K562 (cell line): ENCODE data around the gene KRTAP10-9. TPM values are rescaled to one million over a fixed set of nuclear protein-coding genes. Genes with fewer than 3 reads are reported as not detected.

ENCODE experiments used
- ATAC-seq: fragments of 200-7000 bp; cut with Tn5 transposase; 3 replicates; pipeline ENCODE4 v1.9.1; 2020; ENCODE audit warnings: moderate library complexity
- BruUV-seq: library from RNA; stranded (reverse); fragments of 400-500 nt; replicated peaks from 2 replicates; lab custom pipeline; 2021; lab: Mats Ljungman, UMichigan
- CTCF ChIA-PET: fragments of 300-600 bp; formaldehyde crosslinking; extraction: SDS; loops from one replicate; lab custom pipeline; 2021; ENCODE audit warnings: low intra/inter-chr PET ratio; lab: Yijun Ruan, JAX
- POLR2A ChIA-PET: fragments of 300-600, 350-650 bp; sonication (Branson Sonifier 250); formaldehyde crosslinking; extraction: SDS; loops from one replicate; lab custom pipeline; 2021; ENCODE audit warnings: antibody characterized with exemption, inconsistent platforms; lab: Yijun Ruan, JAX
- DNase-seq, 4 experiments: peaks; one replicate each; pipeline versions ENCODE4 v3.0.0 to v3.0.0-alpha.2; 2011 to 2018; ENCODE audit warnings: low spot score in 3 of 4, mixed read lengths in 3 of 4; ENCODE audit errors: extremely low read depth in 1 of 4
- FAIRE-seq: peaks from 2 replicates; lab custom pipeline; 2011; peaks lifted over from hg19 to GRCh38; lab: Jason Lieb, UNC
- H2AFZ ChIP-seq: 2 replicates; pipeline ENCODE4 v1.6.0; 2011; ENCODE audit warnings: low read depth, low read length, control low read depth, inconsistent platforms
- H3K27ac ChIP-seq: fragments of 200-600 bp; 3 replicates; pipeline ENCODE4 v1.8.0; 2011; ENCODE audit warnings: low read depth, mild to moderate bottlenecking, control low read depth, inconsistent platforms, low read length, moderate library complexity, mixed read lengths; ENCODE audit errors: extremely low read depth
- H3K27me3 ChIP-seq, 2 experiments: fragments of 300-600 bp in 1 of 2; 2 replicates in 1 of 2; 3 replicates in 1 of 2; pipeline versions ENCODE4 v1.6.0 to v1.8.0; 2011; ENCODE audit warnings: inconsistent platforms in 2 of 2, low read length in 2 of 2, mild to moderate bottlenecking in 1 of 2, mixed read lengths in 1 of 2, moderate library complexity in 1 of 2; ENCODE audit not compliant: control insufficient read depth in 2 of 2, insufficient read depth in 2 of 2
- H3K36me3 ChIP-seq: fragments of 300-600 bp; 3 replicates; pipeline ENCODE4 v1.8.0; 2011; ENCODE audit warnings: mild to moderate bottlenecking, low read length, inconsistent platforms; ENCODE audit not compliant: control insufficient read depth, insufficient read depth
- H3K4me1 ChIP-seq, 2 experiments: fragments of 200-600 bp in 1 of 2; replicated peaks in 1 of 2; 2 replicates in 1 of 2; 3 replicates in 1 of 2; pipeline versions ENCODE4 v1.5.1 to v1.8.0; 2011; ENCODE audit warnings: inconsistent platforms in 2 of 2, low read length in 2 of 2, mild to moderate bottlenecking in 1 of 2, mixed read lengths in 1 of 2, moderate library complexity in 1 of 2; ENCODE audit not compliant: control insufficient read depth in 2 of 2, insufficient read depth in 2 of 2
- H3K4me2 ChIP-seq: 2 replicates; pipeline ENCODE4 v1.6.1; 2011; ENCODE audit warnings: low read length, control low read depth, inconsistent platforms, mixed read lengths; ENCODE audit not compliant: insufficient read depth
- H3K4me3 ChIP-seq: fragments of 200-600 bp; sonication (generic), shearing (Covaris generic); 2 replicates; pipeline ENCODE4 v1.5.1; 2016; ENCODE audit warnings: control low read depth, inconsistent platforms
- H3K79me2 ChIP-seq: fragments of 200-600 bp; 3 replicates; pipeline ENCODE4 v1.8.0; 2011; ENCODE audit warnings: low read length, inconsistent platforms; ENCODE audit not compliant: control insufficient read depth, insufficient read depth
- H3K9ac ChIP-seq, 2 experiments: 2 replicates each; pipeline versions ENCODE4 v1.6.0 to v1.6.1; 2011; ENCODE audit warnings: low read depth in 2 of 2, low read length in 2 of 2, control low read depth in 1 of 2, inconsistent platforms in 1 of 2, mild to moderate bottlenecking in 1 of 2, mixed read lengths in 1 of 2; ENCODE audit not compliant: insufficient read depth in 1 of 2
- H3K9me1 ChIP-seq: one replicate; pipeline ENCODE4 v1.6.0; 2011; ENCODE audit warnings: inconsistent platforms, mild to moderate bottlenecking, low read length, moderate library complexity; ENCODE audit not compliant: control insufficient read depth, insufficient read depth
- H3K9me3 ChIP-seq: replicated peaks from 2 replicates; pipeline ENCODE4 v1.5.1; 2011; ENCODE audit warnings: low read depth, low read length, inconsistent platforms; ENCODE audit not compliant: control insufficient read depth, insufficient read depth
- H4K20me1 ChIP-seq: replicated peaks from 2 replicates; pipeline ENCODE4 v1.6.1; 2011; ENCODE audit warnings: low read length, inconsistent platforms, mixed read lengths; ENCODE audit not compliant: control insufficient read depth, insufficient read depth
- NFIC ChIP-seq: fragments of 450-650 bp; IDR thresholded peaks from 2 replicates; pipeline ENCODE4 v1.6.1; 2017; ENCODE audit warnings: mild to moderate bottlenecking, inconsistent platforms
- SP2 ChIP-seq: IDR thresholded peaks from 2 replicates; pipeline ENCODE4 v1.6.1; 2011; ENCODE audit warnings: mild to moderate bottlenecking, low read depth, low read length, moderate library complexity; ENCODE audit not compliant: poor library complexity, severe bottlenecking; ENCODE audit errors: extremely low read depth
- TBP ChIP-seq: optimal IDR thresholded peaks from 2 replicates; pipeline ENCODE3; 2011; ENCODE audit warnings: low read depth, low read length, improper control_type of control experiment
- TFE3 ChIP-seq: fragments of 450-650 bp; formaldehyde crosslinking; IDR thresholded peaks from 2 replicates; pipeline ENCODE4 v1.4.0; 2020; ENCODE audit warnings: mild to moderate bottlenecking, mixed read lengths
- ZNF212 ChIP-seq: fragments of 450-650 bp; formaldehyde crosslinking; IDR thresholded peaks from 2 replicates; pipeline ENCODE4 v1.4.0; 2020; ENCODE audit warnings: mild to moderate bottlenecking
- ZNF507 ChIP-seq: conservative IDR thresholded peaks from 2 replicates; pipeline ENCODE4 v1.6.1; 2017; ENCODE audit warnings: missing genetic modification characterization, missing compliant biosample characterization
- ZNF584 ChIP-seq: fragments of 200-800 bp; sonication (Bioruptor generic); IDR thresholded peaks from 2 replicates; pipeline ENCODE4 v1.6.1; 2016; ENCODE audit warnings: low read depth, mild to moderate bottlenecking, missing genetic modification characterization, missing compliant biosample characterization
- WGBS: fragments of 100-300 bp; shearing (Covaris generic); methylation state at CpG from one replicate; pipeline ENCODE4 v1.1.6; 2016; ENCODE audit warnings: low coverage, mixed read lengths; ENCODE audit not compliant: insufficient coverage; ENCODE audit errors: missing lambda C conversion rate; 5-methylcytosine and 5-hydroxymethylcytosine counted together
- in situ Hi-C: fragments of 300-500 bp; cut with MboI; formaldehyde crosslinking; loops from 4 replicates; pipeline ENCODE4 v1.15.0; 2018; ENCODE audit warnings: inconsistent platforms, mixed read lengths
- intact Hi-C: fragments of 100-400 bp; cut with micrococcal nuclease; formaldehyde crosslinking; loops from 2 replicates; pipeline ENCODE4 v1.14.2; 2022
- polyA plus RNA-seq, 8 experiments: library from polyadenylated mRNA; depleted of rRNA in 4 of 8; stranded (reverse) in 5 of 8; unstranded in 3 of 8; fragments of >200 nt; fragmentation: Nextera tagmentation in 2 of 8; fragmentation: Illumina TruSeq in 1 of 8; extraction: Ambion mirVana in 2 of 8; extraction: Trizol in 1 of 8; gene quantifications; 2 replicates each; pipeline versions ENCODE4 v1.2.1 to v1.2.3, GENCODE V29; 2011 to 2014; ENCODE audit warnings: inconsistent platforms in 1 of 8, missing spikeins in 1 of 8
- total RNA-seq, 7 experiments: library from RNA; depleted of rRNA in 6 of 7; stranded (reverse); fragments of >200 nt in 6 of 7; fragmentation: Illumina TruSeq in 2 of 7; extraction: Trizol in 2 of 7; gene quantifications; 2 replicates each; pipeline versions ENCODE4 v1.2.1 to v1.2.3, GENCODE V29; 2011 to 2021; ENCODE audit warnings: low replicate concordance in 1 of 7

KRTAP10-9 gene
- total and polyA plus RNA-seq, 9 of the 15 experiments (the other 6 are each of a cell fraction or from before 2014, with no cell fraction given) = not detected

- no peak for TF ChIP-seq NFIC
- TF ChIP-seq SP2 = no peak
Measured at GRCh38 chr21:44626673-44627143, at the start of gene KRTAP10-9 (continued).

- FAIRE-seq (no peak), DNase-seq (no peak), ATAC-seq (no peak)
- H3K79me2 ChIP-seq = no peaks in the 10 kb centered on the region
- in situ Hi-C loops = no loop called here
- peaks cover 0 to 4% of the 10 kb centered on the region in 2 experiments; a peak in 2 of 5 replicates for H3K4me1 ChIP-seq
- intact Hi-C loops = no loop called here
- no peaks in the 10 kb centered on the region for H3K9me1 ChIP-seq
- H3K9ac ChIP-seq = no peak overlapping the region
- H4K20me1 ChIP-seq = no peaks in the 10 kb centered on the region
- H3K27me3 ChIP-seq = peaks cover 0 to 30% of the 10 kb centered on the region in 2 experiments; a peak in 3 of 5 replicates
- BruUV-seq = no TSS peak
- WGBS = 5% methylated on average over 15 of the region's 17 CpGs
- ChIA-PET POLR2A (no interaction called here), CTCF (no interaction called here)
- H3K27ac ChIP-seq = no peak overlapping the region
- H3K9me3 ChIP-seq = peaks cover 3% of the 10 kb centered on the region
- no peaks in the 10 kb centered on the region for H3K36me3 ChIP-seq
- H3K4me3 ChIP-seq = no peak overlapping the region
- TF ChIP-seq TFE3 (CRISPR knock-in tag) (no peak), ZNF212 (no peak), TBP (no peak), ZNF507 (tag) (no peak), ZNF584 (CRISPR knock-in tag) (no peak)
- H3K4me2 ChIP-seq = no peak overlapping the region
- no peak overlapping the region for H2AFZ ChIP-seq
Measured at GRCh38 chr21:44578371-44579055, 48.4 kb upstream of the KRTAP10-9 start.
